RKO (cell line): ENCODE results near the gene CXorf38.

Source experiments
- DNase-seq: peaks from one replicate; pipeline ENCODE4 v3.0.0-alpha.2; 2016; ENCODE audit warnings: low spot score

The CXorf38 gene, protein sequence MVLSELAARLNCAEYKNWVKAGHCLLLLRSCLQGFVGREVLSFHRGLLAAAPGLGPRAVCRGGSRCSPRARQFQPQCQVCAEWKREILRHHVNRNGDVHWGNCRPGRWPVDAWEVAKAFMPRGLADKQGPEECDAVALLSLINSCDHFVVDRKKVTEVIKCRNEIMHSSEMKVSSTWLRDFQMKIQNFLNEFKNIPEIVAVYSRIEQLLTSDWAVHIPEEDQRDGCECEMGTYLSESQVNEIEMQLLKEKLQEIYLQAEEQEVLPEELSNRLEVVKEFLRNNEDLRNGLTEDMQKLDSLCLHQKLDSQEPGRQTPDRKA

DNA sequence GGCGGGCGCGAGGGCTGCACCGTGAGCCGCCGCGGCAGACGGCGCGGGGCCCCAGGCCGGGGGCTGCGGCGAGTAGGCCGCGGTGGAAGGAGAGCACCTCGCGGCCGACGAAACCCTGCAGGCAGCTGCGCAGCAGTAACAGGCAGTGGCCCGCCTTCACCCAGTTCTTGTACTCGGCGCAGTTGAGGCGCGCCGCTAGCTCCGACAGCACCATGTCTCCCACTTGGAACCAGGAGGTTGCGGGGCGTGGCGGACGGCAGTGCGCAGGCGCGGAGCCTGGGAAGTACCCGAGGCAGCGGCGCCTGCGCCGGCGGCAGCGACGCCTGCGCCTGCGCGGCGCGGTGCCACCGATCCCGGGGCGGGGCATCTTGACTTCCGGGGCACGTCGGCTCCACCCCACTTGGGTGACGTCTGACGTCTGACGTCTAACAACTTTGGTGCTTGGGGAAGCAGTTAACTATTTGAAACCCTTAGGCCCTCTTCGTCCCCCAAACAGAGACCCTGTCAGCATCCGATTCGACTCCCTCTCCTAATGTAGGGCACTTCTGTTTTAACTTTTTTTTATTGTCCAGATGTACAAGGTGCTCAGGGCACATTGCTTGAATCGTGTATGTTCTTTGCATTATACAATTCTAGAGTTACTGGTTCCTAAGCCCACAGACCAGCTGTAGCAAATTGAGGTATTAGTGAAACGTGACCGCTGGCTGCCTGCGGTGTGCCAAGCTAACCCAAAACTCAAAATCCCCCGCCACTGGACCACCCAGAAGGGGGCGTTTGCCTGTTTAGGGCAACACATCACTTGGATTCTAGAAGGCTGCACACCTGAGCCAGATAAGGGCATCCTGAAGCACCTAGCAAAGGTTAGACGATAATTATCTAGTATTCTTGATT lies at the start of gene CXorf38:
Gene CXorf38 (minus strand): TSS at position 255 of the 891 bp plus-strand sequence. CDS start 41 bp downstream, at position 214.
- peak; percentile 85 for DNase-seq

DNA sequence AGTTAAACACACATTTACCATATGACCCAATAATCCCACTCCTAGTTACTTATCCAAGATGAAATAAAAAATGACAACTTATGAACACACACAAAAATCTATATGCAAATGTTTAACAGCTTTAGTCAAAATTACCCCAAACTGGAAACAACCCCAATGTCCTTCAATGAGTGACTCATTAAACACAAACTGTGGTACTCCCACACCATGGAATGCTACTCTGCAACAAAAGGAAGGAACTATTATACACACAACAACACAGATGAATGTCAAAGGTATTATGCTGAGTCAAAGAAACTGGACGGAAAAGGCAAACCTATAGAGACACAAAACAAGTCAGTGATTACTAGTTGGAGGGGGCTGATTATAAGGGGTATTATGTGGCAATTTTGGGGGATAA lies 47.4 kb upstream of the CXorf38 start:
- DNase-seq = no peak

DNA sequence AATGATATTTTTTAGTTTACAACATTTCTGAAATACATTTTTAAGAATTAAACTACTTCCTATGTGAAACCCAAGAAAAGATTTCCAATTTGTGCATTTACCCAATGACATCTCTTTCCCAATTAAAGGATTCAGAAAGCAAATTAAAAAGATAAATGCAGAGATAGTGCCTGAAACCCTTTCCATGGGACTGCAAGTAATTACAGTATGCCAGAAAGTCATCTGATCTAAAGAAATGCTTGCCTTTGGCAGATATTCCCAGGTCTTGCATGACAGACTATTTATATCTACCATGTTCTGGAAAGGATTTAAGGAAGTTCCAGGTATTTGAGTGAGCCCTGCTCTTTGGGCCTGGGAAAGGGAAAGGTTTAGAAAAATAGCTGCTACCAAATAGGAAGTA lies 41.6 kb upstream of the CXorf38 start:
- no peak for DNase-seq

DNA sequence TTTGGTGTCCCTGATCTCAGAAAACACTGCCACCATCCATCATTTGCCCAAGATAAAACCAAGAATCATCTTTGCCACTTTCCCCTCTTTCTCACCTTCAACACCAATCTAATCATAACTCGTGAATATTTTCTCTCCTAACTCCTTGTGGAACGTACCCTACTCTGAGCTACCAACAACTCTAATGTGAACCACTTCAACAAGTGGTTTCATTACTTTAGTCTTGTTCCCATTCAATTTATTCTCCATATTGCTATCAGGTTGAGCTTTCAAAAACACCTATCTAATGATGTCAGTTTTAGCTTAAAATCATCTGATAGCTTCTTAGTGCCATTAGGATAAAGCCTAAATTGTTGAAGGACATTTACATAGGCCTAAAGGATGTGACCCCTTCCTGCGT lies 39.8 kb upstream of the CXorf38 start:
- DNase-seq = no peak

DNA sequence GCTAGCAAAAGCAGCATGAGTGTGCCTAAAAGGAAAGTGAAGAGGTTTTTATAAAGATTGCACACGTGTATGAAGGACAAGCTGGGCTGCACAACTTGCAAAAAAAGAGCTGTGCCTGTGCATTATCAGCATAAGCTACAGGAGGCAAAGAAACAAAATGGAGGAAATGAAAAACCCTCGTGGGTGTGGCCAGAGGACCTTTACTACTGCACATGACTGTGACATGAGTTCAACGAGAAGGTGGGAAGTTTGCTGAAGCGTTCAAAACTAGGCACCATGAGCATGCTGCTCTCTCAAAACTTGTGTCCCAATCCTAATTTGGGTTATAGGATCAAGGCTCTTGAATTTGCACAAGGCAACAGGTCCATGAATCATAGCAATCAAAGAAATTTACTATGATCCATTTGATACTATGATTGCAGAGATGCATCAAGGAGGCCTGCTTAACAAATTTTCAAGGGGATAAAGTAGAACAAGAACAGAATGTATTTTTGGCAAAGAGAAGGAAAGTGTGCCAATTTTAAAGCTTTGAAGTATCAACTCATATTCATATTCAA lies 38.1 kb upstream of the CXorf38 start:
- no peak for DNase-seq

DNA sequence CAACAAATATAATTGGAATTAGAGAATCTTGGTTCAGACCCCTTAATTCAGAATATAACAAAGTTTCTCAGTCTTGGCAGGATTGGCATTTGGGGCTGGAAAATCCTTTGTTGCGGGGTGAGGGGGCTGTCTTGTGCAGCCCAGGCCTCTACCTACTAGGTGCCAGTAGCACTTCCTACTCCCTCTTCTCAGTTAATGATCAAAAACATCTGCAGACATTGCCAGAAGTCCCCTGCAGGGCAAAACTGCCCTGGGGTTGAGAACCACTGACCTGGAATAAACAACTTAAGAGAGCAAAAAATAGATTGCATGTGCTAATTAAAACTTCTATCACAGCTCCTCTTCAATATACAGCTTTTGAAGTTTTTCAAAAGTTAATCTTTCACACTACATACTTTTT lies 36.7 kb upstream of the CXorf38 start:
- no peak for DNase-seq

DNA sequence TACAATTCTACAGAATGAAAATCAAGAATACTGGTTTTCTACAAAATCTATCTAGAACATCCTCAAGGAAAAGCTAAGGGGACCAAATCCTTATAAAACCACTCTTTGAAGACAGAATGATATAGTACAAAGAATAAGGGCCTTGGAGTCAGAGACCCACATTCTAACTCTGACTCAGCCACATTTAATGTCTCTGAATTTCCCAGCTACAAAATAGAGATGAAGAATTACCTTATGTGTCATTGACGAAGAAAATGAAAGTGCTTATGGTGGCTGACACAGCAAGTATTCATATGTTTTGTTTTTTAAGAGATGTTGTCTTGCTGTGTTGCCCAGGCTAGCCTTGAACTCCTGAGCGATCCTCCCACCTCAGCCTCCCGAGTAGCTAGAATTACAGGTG lies 35.9 kb upstream of the CXorf38 start:
- DNase-seq = no peak

DNA sequence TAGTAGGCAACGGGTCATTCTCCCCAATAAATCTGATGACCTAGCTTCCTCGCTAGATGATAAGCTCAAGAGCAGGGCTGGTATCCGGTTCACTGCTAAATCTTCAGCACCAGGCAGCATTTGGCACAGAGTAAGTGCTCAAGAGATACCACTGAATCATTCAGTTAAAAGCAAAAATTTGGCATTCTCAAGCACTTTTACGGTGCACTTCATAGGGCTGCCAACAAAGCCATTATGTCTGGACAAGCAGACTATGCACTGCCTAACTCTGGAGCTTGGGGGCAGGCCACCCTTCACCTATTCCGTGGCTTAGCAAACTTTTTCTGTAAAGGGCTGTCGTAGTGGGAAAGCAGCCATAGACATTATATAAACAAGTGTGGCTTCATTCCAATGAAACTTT lies 23.8 kb upstream of the CXorf38 start:
- DNase-seq = no peak

DNA sequence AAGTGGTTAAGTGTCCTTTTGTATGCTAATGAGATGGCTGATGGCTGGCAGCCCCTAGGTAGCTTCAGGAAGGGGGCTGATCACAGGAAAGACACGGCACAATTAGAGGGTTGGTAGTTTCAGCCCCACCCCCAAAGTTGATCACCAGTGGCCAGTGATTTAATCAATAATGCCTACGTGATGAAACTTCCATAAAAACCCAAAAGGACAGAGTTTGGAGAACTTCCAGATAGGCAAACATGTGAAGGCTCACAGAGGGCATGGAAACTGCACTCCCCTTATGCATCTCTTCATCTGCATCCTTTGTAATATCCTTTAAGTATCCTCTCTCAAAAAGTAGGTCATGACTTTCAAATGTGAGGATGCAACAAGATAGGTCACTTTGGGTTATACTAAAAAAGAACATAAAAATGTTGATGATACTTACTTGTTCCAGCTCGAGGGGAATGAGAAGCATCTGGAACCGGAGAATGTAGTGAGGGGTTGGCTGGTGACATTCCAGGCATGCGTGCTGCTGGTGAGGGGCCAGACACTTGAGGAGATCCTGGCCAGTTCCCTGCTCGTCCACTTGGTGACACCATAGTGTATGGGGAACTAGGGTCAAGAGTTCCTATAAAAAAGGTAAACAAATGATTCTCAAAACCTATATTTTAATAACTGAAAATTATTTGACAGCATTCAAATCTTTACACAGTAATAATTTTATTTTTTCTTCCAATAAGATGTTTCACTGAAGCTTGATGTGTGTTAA lies 16.7 kb upstream of the CXorf38 start:
- DNase-seq = no peak

DNA sequence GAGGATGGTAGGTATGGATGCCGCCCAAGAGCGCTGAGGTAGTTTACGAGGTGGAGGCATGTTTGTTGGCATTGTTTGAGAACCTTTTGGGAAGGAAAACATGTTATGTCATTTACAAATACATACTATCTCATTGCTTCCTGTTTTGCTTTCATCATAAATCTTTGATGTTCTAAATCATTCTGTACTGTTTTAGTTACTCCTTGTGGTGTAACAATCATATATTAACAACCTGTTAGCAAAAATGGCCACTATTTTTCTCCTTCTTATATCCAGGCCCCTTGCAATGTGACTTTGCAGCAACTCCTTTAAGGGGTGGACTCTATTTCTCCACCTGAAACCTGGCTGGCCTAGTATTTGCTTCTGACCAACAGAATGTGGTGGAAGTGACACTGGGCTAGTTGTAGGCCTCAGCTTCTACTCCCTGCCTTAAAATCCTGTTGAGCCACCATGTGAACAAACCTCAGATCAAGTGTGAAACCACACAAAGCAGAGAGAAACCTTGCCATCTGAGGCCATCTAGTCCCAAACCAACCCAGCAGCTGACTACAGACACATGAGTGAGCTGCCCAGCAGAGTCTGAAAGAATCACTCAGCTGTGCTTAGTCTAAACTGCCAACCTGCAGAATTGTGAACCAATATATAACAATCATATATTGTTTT lies 15.8 kb upstream of the CXorf38 start:
- no peak for DNase-seq

DNA sequence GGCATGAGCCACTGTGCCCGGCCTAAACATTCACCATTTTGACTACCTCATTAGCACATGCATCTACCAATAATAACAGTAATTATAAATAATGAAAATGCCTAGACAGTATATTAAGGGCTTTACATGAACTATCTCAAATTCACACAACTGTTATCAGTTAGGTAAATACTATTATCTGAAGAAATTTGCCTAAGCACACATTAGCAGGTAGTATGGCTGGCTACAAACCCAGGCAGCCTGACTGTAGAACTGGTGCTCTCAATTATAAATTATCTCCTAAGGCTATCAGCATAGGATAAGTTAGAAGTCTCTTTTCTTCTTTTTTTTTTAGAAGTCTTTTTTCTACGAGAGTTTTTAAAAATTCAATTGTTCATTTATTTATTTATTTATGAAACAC lies 14.1 kb upstream of the CXorf38 start:
- no peak for DNase-seq

DNA sequence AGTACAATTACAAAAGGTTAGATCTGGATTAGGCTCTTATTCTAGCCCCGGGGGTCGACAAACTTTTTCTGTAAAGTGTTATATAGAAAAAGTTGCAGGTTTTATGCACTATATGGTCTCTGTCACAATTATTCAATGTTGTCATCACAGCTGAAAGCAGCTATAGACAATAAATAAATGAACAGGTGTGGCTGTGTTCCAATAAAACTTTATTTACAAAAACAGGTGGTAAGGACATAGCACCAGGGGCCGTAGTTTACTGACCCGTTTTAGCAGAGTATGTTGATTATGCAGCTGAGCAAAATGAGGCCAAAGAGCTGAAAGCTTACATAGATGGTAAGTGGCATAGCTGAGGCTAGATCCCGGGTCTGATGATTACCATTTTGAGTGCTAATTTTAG lies 13.0 kb upstream of the CXorf38 start:
- no peak for DNase-seq

DNA sequence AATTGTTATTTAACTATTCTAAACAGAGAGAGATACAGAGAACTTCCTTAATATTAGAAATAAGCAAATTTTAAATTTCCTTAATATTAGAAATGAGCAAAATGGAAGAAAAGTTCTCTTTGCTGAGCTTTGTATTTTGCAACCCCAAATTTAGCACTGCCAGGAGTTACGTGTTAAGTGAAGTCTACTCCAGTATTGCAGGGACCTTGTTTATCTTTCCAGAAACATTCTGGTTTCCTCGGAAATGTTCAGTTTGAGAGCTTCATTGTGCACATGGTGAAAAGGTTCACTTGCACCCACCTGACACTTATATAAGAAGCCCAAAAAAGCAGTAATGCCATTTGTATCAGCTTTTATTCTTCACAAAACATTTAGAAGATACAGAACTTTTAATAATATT lies 6.2 kb upstream of the CXorf38 start:
- no peak for DNase-seq

DNA sequence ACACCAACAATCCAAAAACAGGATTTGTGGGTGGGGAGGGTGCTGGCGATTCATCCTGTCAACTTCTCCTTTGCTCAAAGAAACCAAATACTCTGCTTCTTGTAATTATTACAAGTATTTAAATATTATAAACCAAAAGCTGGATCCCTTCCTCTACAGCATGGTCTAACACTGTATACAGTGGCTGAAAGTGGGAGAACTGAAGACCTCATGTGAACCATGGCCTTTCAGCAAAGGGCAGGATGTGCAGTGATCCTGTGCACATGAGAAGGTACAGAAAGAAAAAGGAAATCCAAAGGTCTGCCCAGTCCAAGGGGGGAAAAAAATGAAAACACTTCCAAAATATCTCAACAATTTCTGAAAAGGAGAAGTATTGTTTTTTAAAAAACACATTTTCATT lies 5.3 kb upstream of the CXorf38 start:
- no peak for DNase-seq

DNA sequence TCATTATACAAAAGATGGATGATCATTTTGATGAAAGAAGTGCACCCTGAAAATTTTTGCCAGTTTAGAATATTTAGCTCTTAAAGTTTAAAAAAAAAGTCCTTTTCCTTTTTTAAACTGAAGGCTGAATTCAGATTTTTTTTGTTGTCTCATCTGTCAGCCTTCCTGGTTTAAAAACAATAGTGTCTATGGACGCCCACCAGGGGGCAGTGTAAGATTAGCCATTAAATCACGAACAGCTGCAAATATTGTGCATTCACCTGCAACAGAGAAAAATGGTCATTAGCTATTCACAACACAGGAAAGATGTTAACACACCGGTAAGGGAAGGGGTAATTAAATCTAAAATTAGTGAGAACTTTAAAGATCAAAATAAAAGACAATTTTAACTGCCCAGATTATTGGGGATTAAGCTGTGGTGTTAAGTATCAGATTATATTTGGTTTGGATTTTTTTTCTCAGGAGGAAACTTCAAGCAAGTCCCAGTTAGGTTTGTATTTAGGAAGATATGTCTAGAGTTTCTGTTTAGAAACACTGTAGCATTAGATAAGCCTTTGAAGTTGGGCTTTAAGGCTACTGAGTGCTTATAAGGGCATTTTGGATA lies 4.4 kb upstream of the CXorf38 start:
- peak; percentile 76 for DNase-seq

DNA sequence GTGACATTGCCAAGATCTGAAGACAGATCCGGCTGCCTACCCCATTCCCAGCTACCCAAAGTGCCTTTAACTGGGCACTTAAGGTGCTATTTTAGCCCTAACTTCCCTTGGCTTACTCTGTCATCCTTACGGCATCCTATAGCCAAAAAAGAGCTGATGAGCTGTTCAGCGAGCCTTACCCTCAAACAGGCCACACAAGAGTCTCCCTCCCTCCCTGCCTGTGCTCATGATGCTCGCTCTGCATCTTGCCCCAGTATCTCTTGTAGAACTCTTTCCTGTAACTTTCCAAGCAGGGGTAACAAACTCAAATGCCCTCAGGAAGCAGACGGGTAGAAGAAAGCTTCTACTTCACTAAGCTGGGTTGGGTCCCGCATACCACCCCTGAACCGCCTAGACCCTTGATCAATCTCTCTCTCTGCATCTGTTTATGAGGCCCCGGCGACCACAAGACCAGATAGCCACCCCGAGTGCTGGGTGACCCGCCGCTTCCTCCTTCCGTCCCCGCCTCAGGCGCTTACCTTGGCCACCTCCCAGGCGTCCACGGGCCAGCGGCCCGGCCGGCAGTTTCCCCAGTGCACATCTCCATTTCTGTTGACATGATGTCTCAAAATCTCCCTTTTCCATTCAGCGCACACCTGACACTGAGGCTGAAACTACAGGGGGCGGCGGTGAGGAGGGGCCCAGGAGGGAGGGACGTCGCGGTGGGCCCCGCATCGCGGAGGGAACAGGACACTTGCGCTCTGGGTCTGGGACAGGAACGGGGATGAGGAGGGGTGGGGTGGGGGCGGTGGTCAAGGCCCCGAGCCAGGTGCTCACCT lies 663 bp downstream of the CXorf38 start:
- peak; percentile 61 for DNase-seq

DNA sequence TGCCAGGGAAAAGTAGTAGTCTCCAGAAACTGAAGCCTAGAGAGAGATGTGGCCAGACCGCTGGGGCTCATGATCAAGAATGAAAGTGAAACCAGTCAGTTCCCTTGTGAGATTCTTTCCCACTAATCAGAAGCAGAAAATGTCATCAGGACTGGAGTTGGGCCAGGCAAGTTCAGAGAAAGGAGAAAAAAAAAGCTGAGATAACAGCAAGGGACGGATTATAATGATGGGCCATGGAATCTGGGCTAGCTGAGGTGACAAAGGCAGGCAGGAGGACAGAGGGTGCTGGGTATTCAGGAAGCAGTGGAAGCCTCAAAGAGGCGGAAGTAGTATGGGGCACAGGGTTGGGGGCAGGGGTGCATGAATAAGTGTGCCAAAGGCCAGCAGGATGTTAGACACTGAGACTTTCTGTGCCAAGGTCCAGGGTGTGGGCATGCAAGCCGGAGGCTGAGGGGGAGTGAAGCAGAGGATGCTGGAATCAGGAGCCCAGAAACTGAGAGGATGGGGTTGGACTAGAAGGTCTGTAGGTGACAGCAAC lies 2.5 kb downstream of the CXorf38 start:
- peak; percentile 75 for DNase-seq

DNA sequence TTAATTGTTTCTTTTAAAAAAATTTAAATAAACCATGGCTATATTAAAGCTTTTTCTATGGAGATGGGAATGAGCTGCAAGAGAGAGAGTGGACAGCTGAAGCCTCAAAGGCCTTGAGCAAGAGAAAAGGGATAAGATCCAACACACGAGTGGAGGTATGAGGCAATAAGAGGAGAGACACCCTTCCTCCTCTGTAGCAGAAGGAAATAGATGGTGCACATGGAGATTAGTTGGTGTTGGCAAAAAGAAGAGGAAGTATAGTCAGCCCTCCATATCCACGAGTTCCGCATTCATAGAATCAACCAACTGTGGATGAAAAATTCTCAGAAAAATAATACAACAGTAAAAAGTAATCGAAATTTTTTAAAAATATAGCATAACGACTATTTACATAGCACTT lies 3.2 kb downstream of the CXorf38 start:
- no peak for DNase-seq

DNA sequence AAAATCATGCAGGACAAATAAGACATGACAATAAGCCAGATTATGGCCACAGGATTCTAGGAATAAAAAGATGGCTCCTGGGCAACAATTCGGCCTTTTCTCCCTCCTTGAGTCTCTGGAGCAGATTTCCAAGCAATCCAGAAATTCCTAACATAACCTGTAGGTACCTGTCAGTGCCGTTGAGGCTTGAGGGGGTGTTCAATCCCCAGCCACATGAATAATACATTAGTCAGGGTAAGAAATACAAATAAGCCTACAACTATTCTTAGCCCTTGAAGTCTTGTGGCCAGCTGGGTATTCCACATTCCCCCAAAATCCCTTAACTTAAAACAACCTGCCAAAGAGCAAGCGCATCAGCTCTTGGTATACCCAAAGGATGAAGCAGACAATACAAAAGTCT lies 9.7 kb downstream of the CXorf38 start:
- DNase-seq = no peak

DNA sequence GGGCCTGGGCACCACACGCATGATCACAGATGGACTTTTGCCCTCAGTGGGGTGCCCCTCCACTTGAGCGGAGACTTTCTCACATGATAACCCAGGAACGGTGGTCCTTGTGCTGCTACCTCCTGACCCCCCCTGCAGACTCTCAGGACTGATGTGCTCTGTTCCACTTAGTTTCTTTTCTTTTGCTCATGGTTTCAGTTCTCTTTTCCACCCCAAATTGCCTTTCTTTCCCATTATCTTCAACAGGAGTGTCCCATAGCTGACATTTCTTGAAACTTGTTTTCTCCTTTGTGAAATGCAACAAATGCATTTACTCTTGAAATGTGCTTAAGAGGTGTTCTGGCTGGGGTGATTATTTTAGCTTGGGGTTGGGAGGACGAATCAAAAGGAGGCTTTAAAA lies 15.2 kb downstream of the CXorf38 start:
- no peak for DNase-seq
